Activated CD4-positive, CD25-positive, alpha-beta regulatory T cell treated with anti-CD3 and anti-CD28 coated beads, Interleukin-2, amount 50 U/mL, for 72 hours (primary cell): ENCODE results near the gene ABCC4.
"Not testable (repeated sequence)": the region's sequence is repeated elsewhere in the genome, so short reads cannot be mapped to it uniquely, and the experiment has no call there.

Experiments used
- DNase-seq: peaks from one replicate; pipeline ENCODE4 v3.0.0; 2021

The ABCC4 gene

DNA sequence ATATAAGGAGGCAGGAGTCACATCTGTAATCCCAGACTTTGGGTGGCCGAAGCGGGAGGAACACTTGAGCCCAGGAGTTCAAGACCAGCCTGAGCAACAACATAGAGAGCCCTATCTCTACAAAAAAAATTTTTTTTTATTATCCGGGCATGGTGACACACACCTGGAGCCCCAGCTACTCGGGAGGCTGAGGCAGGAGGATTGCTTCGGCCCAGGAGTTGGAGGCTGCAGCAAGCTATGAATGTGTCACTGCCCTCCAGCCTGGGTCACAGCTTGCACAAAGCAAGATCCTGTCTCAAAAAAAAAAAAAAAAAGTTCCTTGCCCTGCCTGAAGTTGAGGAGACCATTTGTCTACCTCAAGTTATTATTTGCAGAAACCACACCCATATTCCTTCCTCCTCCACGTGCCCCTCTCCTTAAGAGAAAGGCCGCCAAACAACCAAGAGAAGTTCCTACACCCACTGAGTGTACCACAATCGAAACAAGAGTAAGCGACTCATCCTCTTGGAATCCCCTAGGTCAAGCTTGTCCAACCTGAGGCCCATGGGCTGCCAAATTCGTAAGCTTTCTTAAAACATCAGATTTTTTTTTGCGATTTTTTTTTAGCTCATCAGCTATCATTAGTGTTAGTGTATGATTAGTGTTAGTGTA lies 2.2 kb downstream of the ABCC4 start:
- no peak for DNase-seq

DNA sequence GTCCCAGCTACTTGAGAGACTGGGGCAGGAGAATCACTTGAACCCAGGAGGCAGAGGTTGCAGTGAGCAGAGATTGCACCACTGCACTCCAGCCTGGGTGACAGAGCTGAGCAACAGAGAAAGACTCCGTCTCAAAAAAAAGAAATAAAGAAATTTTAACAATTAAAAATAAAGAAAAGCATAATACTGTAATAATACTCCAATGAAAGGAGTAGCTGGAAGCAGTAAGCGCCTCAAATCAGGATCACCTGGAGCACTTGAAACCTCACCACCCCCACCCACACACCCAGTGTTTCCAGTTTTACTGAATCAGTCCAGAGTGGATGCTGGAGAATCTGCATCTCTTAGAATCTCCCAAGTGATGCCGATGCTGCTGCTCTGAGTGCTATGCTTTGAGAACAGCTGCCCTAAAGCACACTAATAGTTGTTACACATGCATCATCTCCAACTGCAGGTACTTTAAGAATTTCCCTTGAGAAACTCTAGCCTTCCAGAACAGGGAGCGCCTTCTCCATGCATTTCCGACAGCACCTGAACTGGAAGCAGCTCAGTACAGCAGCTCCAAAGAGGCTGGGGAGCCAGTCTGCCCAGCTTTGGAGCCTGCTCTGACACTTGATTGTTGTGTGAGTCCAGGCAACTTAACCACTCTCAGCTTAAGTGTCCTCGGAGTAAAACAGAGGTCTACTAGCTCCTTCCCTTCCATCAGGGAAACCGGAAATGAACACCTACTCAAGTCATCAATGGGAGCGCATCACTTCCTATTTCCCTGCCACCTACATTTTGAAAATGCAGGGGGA lies 2.9 kb downstream of the ABCC4 start:
- DNase-seq: no peak

DNA sequence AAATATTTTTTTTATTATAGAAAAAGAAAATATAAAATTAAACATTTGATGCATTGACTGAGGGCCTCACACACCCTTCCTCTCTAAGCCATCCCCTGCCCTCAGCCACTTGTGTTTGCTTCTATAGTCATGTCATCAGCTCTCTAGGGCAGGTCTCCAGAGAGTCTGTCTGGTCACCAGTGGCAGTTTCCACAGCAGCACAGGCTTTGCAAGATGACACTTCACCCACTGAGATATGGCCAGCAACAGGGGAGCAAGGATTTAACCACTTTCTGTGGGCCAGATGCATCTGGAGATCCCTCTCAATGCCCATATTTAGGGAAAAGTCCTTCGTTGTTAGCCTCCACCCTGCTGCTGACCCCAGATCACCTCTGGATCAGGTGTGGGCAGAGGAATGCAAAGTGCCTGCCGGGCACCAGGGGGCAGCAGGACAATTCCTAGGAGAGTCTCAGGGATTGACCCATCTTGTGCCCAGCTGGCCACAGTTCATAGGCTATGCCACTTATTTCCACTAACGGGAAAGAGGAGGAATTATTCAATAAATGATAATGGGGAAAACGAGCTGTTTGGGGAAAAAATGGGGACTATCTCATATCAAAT lies 4.8 kb downstream of the ABCC4 start:
- no peak for DNase-seq

DNA sequence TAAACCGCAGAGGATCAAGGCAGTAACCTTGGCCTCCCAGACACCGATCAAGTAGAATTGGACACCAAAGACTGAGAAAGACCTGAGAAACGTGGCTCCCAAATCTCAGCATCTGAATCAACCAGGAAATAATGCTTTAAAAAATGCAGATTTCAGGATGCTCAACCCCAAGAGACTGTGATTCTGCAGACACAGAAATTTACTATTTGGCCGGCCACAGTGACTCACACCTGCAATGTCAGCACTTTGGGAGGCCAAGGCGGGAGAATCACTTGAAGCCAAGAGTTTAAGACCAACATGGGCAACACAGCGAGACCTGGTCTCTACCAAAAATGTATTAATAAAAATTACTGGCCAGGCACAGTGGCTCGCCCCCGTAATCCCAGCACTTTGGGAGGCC lies 6.2 kb downstream of the ABCC4 start:
- no peak for DNase-seq

DNA sequence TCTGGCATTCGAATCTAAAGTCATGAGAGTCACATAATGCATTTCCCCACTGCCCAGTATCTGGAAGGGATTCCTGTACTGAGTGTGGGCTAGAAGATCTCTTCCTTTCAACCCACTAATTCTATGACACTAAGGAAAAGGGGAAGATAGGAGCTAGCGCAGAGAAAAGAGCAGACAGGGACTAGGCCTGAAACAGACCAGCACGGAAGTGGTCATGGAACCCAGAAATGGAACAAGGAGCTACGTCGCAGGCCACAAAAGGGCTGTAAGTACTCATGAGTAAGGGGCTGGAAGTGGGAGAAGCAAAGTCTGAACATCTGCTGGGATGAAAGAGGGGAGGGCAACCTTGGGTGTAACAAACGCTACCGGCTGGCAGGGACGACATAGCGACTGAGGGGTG lies 8.6 kb downstream of the ABCC4 start:
- DNase-seq: no peak

DNA sequence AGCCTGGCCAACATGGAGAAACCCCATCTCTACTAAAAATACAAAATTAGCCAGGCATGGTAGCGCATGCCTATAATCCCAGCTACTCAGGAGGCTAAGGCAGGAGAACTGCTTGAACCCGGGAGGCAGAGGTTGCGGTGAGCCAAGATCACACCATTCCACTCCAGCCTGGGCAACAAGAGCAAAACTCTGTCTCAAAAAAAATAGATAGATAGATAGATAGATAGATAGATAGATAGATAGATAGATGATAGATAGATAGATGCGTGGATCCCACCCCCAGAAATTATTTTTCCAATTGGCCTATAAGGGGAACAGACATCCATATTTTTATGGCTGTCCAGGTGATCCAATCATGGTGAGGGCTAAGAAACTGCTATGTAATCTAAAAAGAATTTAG lies 11.3 kb downstream of the ABCC4 start:
- DNase-seq: not testable (repeated sequence)

DNA sequence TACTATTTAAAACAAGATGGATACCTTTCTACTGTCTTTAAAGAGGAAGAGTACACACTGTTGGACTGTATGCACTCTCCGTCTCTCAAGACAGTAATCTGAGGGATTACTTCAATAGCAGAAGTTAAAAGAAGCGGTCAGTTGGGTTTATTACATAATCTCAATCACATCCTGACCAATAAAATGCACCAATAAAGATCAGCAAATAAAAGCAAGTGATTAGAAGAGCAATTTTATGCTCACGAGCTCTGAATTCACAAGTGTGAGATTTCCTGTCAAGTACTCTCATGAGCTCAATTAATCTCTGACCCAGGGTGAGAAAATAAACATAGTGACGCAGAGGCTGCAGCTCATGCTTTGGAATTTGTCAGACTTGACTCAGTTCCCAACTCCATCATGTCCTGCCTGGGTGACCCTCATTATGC lies 12.2 kb downstream of the ABCC4 start:
- DNase-seq: no peak

DNA sequence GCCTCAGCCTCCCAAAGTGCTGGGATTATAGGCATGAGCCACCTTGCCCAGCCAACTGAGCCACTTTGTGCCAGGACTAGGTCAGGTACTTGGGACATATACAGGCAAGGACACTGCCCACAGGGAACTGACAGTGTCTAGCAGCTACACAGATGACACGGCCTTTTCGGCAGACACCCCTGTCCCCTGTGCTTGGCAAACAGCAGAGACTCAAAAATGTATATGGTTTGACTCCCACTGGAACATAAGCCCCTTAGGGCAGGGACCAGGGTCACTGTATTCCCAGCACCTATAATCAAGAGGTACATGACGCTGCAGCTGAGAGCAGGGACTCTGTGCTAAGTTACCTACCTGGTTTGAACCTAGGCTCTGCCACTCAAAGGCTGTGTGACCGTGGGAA lies 16.8 kb downstream of the ABCC4 start:
- no peak for DNase-seq

DNA sequence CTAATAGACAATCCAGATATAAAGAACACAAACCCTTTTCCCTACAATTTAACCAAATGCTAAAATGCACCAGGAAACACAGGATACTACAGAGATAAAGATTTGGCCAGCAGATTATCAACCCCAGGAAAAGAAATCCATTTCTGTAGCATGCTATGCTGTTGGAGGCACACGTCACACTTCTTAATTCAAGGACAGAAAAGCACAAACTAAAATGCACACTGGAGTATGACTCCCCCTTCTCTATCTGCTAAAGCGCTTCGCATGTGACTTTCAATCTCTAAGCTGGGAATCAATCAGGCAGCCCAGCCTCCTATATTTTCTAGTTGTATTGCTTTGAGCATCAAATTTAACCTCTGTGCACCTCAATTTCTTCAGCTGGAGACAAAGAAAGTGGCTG lies 22.2 kb downstream of the ABCC4 start:
- no peak for DNase-seq

DNA sequence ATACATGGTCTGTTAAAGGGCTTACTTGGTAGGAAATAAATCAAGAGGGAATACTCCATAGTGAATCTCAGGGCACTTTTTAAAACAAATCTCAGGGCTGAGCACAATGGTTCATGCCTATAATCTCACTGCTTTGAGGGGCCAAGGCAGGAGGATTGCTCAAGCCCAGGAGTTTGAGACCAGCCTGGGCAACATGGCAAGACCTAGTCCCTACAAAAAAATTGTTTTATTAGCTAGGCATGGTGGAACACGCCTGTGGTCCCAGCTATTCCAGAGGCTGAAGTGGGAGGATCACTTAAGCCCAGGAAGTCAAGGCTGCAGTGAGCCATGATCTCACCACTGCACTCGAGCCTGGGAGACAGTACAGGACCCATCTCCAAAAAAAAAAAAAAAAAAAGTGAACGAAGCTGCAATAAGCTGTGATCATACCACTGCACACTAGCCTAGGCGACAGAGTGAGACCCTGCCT lies 25.2 kb downstream of the ABCC4 start:
- DNase-seq: no peak

DNA sequence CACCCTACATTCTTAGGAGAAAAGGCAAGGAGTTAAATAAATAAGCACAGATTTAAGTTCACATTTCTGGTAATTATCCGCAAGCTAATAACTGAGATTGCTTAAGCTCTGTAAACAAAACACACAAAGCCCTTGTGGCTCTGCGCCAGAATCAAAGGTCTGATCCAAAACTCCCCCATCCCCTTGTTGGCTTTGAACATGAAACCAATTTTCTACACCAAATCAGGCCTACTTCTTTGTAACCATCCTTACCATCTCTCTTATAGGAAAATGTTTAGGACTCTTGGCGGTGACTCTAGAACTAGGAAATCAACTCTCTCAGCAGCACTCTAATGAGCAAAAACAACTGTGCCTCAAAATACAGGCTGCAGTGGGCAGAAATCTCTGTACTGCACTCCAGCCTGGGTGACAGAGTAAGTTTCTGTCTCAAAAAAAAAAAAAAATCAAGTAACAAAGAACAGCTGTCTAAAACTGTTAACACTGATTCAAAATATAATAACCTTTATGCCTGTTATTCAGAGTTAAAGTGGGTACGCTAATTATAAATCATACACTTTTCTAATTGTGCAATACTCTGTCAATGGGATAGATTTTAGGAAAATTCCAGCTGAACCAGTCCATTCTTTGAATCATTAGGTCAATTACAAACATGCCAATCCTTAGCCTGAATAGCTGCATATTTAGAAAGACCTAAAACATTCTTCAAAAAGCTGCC lies 25.8 kb downstream of the ABCC4 start:
- no peak for DNase-seq

DNA sequence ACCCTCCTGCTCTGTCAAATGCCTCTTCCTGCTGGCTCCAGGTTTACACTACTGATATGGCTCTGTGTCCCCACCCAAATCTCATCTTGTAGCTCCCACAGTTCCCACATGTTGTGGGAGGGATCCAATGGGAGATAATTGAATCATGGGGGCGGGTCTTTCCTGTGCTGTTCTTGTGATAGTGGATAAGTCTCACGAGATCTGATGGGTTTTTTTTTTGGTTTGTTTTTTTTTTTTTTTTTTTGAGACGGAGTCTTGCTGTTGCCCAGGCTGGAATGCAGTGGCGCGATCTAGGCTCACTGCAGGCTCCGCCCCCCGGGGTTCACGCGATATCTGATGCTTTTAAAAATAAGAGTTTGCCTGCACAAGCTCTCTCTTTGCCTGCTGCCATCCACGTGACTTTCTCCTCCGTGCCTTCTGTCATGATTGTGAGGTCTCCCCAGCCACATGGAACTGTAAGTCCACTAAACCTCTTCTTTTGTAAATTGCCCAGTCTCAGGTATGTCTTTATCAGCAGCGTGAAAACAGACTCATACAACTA lies 27.6 kb downstream of the ABCC4 start:
- DNase-seq: not testable (repeated sequence)

DNA sequence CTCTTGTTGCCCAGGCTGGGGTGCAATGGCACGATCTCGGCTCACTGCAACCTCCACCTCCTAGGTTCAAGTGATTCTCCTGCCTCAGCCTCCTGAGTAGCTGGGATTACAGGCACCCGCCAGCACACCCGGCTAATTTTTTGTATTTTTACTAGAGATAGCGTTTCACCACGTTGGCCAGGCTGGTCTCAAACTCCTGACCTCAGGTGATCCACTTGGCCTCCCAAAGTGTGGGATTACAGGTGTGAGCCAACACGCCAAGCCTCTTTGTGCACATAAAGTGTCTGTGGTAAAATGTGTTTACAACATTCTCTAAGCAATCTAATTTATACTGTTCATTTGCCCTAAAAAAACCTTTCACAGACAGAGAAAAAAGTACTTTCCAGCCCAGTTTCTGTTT lies 29.2 kb downstream of the ABCC4 start:
- DNase-seq: not testable (repeated sequence)

DNA sequence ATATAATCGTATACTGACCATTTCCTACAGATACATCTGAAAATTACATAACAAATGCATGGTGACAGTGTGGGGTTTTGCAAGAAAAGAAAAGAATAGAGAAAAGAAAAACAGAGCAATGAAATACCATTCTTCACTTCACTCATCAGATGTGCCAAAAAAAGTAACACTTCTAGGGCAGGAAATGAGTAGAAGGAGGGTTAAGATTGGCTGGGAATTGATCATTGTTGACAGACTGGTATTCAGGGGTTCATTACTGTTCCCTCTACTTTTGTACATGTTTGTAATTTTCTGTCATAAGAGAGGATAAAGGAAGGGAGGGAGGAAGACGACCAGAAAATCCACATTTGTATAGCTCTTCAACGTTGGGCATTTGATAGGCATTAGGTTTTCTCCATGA lies 31.5 kb downstream of the ABCC4 start:
- DNase-seq: no peak

DNA sequence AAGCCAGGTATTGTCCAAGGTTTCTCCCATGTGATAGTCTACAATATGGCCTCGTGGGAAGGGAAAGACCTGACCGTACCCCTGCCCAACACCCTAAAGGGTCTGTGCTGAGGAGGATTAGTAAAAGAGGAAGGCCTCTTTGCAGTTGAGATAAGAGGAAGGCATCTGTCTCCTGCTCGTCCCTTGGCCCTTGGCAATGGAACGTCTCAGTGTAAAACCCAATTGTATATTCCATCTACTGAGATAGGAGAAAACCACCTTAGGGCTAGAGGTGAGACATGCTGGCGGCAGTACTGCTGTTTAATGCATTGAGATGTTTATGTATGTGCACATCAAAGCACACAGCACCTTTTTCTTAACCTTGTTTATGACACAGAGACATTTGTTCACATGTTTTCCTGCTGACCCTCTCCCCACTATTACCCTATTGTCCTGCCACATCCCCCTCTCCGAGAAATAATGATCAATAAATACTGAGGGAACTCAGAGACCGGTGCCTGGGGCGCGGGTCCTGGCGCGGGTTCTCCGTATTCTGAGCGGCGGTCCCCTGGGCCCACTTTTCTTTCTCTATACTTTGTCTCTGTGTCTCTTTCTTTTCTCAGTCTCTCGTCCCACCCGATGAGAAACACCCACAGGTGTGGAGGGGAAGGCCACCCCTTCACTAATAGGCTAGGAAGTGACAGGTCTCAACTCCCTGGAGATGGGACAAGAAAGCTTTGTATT lies 32.7 kb downstream of the ABCC4 start:
- DNase-seq: not testable (repeated sequence)

DNA sequence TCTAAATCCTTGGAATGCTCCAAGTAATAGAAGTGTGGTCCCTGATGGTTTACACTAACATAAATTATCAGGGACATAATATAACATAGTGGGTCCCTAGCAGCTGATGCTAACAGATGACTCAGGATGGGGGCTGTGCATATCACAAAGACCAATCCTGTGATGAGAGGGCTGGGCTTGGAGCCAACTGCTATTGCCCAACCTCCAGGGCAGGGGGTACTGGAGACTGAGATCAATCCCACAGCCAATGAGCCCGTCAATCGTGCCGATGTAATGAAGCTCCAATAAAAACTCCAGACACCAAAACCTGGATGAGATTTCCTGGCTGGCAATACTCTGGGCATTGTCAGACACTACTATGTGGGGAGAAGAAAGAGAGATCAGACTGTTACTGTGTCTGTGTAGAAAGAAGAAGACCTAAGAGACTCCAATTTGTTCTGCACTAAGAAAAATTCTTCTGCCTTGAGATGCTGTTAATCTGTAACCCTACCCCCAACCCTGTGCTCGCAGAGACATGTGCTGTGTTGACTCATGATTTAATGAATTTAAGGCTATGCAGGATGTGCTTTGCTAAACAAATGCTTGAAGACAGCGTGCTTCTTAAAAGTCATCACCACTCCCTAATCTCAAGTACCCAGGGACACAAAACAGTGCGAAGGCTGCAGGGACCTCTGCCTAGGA lies 33.4 kb downstream of the ABCC4 start:
- DNase-seq: no peak

DNA sequence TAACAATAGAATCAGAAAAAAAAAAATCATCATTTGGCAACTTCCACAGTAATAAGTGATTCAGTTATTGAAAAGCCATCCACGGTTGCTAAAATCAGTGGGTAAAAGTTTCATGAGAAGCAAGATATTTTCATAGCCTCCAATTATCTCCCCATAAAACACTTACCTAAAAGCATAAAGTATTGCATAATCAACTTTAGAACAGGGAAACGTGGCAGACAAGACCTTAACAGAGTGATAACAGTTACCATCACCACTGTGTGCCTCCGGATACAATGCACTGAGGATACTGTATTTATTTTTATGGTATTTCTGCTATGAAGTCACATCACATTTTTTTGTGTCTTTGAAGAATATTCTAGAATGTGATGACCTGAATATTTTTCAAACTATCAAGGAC lies 37.0 kb downstream of the ABCC4 start:
- no peak for DNase-seq

DNA sequence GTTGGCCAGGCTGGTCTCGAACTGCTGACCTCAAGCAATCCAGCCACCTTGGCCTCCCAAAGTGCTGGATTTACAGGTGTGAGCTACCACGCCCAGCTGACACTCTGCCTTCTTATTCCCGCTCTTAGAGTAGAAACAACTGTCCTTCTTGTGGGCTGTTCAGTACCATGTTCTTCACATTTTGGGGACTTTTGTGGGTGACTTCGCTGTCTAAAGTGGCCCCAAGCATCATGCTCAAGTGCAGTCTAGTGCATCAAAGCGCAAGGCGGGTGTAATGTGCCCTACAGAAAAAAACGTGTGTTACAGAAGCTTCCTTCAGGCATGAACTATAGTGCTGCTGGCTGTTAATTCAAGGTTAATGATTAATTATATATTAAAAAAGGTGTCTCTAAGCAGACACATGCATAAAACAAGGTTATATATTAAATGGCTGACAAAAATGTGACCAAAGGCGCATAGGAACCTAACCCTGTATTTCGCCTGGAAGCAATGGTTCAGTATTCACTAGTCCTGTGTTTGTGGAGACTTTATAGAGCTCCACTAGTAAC lies 38.3 kb downstream of the ABCC4 start:
- no peak for DNase-seq

DNA sequence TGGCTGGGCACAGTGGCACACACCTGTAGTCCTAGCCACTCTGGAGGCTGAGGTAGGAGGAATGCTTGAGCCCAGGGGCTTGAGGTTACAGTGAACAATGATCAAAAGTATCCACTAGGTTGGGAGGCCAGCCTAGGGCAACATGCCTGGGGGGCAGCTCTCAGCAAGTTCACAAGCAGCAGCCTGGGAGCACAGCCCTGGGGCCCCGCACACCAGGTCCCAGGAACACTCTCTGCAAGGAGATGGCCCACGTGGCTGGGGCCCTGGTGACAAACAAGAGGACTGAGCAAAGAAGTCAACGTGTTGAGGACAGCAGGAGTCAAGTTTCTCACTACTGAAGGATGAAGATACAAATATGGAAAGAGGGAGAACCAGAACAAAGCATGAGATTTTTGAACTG lies 39.3 kb downstream of the ABCC4 start:
- no peak for DNase-seq

DNA sequence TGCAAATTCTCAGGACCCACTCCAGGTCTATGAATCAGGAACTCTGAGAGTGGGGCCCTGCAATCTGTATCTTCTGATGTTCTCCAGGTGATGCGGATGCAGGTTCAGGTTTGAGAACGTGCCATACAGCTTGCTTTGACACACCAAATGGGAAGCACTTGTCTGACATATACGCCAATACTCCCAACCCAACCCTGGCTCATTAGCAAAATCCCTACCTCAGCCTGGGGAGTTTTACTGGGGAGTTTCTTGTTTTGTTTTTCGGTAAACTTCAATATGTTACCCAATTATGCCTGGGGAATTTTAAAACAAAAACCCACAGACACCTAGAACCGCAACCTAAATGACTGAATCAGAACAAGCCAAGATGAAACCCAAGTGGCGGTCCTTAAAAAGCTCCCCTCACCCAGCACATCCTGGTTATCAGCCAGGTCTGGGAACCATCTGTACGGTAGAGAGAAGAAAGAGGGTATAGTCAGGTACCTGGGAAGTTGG lies 41.2 kb downstream of the ABCC4 start:
- DNase-seq: no peak

DNA sequence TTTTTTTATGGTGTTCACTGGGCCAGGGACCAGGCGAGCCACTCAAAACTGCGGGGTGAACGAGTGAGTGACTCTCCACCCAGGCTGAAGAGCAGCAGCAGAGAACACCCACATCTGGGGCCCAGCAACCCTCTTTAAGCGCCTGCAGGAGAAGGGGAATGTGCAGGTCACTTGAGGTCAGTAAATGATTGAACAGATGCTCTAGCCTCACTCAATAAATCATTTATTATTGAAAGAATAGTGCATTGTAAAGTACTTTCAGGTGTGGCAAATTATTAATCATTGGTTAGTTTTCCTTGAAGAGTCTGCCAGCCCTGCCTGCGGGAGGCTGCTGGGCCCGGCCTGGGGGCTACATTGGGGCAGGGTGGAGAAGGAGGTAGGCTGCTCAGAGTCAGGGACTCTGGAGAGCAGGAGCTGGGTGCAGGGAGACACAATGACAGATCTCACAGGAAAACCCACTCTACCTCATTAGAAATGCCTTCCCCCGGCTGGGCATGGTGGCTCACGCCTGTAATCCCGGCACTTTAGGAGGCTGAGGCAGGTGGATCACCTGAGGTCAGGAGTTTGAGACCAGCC lies 42.5 kb downstream of the ABCC4 start:
- DNase-seq: no peak
